ENCODE measurements around the gene KBTBD12.
"Not testable (repeated sequence)": the region's sequence is repeated elsewhere in the genome, so short reads cannot be mapped to it uniquely, and the experiment has no call there.

Gene KBTBD12

DNA sequence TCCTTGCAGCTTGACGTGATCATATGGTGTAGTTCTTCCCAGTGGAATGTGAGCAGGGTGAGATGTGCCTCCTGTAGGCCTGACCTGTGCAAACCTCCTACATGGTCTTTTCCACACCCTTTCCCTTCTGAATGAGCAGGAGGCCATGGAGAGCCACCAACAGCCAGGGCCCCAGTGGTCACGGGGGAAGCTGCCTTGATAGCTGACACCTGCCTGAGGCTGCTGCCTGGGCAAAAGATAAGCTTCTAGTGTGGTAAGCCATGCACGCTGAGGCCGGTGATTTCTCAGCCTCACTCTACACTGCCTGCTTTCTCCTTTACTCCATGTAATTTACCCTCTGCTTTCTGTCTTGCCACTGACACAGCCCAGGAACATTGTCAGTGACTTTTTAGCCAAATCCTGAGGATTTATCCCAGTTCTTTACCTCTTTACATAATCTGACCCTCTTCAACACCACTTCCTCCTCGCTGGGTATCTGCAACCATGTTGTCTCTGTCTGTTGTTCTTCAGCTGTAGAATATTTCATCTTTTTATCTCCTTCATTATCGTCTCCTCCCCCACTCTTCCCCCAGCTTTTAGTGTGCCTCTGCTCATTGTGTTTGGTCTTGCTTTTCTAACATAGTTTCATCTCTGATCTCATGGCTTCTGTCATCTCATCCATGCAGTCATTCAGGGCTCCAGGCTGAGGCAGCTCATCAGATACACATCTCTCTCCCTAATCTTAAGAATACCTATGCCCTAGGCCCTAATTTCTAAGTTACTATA is 11.2 kb upstream of the KBTBD12 start:
- no peak for DNase-seq

DNA sequence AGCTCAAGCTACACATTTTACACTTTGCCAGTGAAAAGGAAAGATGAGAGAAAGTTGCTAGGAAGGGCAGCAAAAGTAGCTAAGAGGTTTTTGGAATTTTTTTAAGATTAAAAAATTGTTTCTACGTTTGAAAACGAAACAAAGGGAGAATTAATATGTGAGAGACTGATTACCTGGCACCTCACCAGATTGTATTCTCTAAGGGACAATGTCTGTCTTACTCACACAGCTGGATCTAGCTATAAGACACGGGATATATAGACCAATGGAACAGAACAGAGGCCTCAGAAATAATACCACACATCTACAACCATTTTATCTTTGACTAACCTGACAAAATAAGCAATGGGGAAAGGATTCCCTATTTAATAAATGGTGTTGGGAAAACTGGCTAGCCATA is 9.5 kb upstream of the KBTBD12 start:
- no peak for DNase-seq

DNA sequence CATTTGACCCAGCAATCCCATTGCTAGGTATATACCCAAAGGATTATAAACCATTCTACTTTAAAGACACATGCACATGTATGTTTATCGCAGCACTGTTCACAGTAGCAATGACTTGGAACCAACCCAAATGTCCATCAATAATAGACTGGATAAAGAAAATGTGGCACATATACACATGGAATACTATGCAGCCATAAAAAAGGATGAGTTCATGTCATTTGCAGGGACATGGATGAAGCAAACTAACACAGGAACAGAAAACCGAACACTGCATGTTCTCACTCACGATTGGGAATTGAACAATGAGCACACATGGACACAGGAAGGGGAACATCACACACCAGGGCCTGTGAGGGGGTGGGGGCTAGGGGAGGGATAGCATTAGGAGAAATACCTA is 8.4 kb upstream of the KBTBD12 start:
- DNase-seq, result not testable (repeated sequence)

DNA sequence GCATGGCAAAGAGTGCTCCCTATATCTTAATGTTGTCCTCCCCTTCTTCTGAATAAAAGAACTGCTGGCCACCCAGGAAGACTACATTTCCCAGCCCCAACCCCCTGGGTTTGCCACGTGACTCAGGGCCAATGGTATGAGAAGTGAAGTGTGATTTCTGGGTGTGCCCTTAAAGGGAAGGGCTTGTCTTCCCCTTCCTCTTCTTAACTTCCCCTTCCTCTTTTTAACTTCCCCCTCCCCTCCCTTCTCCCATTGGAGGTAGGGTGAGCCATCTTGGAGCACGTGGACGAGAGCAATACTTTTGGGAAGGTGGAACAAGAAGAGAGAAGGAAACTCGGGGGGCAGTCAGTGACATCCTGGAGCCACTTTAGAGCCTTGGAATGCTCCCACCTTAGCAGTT is 6.8 kb upstream of the KBTBD12 start:
- peak; percentile 42 for DNase-seq

DNA sequence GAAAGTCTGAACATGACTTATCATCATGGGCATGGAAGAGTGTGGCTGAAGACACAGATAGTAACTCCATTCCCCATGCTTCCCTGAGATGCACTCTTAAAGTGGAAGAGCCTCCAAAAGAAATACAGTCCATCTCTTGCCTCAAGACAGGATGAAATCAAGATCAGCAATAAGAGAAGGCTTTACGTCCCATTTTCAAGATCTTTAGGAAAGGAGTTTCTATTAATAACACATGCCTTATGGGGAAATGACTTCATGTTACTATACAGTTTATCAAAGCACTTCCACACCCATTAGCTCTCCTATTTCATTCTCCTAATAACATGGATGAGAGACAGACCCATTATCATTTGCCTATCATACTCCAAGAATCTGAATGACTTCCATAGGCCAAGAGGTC is 6.1 kb upstream of the KBTBD12 start:
- DNase-seq, result no peak

DNA sequence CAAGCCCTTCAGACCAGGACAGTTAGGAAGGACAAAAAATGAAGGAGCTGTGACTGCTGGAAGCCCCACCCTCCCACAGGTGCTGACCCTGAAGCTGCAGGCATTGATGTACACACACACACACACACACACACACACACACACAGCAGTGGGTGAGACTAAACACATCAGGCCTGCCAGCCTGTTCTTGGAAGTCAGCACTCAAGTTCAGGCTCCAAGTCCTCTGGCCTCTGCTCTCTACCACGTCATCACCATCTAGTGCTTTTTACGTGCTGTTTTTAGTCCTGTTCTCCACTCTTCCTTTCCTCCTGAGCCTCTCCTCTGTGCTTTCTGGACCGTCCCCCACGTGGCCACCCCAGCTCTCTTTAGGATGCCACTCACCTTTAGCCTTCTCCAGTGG is 5.4 kb upstream of the KBTBD12 start:
- DNase-seq, result no peak

DNA sequence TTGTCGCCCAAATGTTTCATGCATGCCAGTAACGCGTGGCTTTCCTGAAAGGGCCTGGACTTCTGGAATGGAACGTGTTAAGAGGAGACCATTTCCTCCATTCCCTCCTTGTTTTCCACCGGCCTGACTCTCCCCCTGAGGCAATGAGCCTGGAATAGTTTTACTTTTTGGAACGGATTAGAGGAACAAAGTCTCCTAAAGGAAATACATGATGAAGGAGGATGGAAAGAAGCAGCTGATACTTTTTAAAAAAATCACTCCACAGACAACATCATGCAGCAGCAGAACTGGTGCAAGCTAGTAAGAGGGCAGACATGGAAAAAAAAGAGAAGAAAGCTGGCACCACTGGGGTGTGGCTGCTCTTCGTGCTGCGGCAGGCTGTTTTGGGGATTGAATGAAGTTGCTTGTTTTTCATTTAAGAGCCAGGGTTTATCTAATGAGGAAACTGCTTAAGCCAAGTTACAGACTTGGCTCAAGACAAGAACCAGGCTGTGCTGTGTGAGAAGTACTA is 3.6 kb upstream of the KBTBD12 start:
- DNase-seq, result no peak

DNA sequence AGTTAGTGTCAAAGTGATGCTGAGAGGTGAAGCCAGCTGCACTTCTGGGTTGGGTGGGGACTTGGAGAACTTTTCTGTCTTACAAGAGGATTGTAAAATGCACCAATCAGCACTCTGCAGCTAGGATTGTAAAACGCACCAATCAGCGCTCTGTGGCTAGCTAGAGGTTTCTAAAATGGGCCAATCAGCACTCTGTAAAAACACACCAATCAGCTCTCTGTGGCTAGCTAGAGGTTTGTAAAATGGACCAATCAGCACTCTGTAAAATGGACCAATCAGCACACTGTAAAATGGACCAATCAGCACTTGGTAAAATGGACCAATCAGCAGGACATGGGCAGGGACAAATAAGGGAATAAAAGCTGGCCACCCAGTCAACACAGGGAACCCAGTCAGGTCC is 1.2 kb upstream of the KBTBD12 start:
- not testable (repeated sequence) for DNase-seq

DNA sequence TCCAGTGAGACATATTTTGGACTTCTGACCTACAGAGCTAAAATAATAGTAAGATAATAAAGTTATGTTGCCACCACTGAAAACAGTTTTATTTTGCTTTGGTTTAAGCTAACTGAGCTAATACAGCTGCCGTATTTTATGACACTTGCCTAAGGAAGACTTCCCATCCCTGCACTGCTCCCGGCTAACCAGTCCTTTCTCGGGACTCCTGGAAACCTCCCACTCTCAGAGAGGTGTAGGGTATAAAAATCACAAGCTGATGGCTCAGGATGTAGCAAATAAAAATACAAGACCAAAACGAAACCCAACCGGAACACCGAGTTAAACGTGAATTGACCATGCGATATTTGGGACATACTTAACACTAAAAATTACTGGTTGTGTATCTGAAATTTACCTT is 448 bp upstream of the KBTBD12 start:
- no peak for DNase-seq

DNA sequence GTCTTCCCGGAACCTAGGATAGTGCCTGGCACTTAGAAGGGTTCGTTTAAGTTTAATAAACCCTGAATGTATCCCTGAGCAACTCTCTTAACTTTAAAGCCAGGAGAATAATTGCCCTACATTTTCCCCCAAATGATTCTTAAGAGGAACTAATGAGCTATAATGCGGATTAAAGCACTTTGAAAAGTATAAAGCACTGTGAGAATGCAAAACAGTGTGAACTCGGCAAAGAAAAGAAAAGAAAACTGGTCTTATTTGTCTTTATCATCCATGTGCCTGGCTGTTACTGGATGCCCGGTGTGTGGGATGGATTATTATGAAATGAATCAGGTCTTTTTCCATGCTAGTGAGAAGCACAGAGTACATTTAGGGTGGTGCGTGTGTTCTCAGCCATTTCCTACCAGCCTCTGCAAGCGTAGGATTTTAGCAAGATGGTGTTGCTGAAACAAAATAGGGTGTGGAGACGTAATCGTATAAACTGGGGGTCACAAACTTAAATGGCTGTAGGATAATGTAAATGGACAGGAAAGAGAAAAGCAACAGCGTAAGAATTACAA is 983 bp downstream of the KBTBD12 start:
- no peak for DNase-seq

DNA sequence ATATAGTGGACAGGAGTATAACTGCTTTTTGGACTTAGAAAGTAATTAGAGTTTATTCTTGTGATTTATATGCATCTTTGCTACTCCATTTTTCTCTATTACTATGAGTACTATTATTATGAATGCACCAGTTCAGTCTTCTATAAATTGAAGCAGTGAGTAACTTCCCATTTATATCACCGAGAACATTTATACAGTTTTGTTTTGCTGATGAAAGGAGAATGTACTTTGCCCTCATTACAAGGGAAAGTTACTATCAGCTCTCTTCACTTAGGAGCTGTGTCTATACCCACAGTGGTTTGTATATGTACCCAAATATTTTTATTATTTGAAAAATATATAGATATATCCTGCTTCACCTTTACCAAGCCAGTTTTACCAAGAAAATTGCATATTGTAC is 5.7 kb downstream of the KBTBD12 start:
- DNase-seq, result no peak

DNA sequence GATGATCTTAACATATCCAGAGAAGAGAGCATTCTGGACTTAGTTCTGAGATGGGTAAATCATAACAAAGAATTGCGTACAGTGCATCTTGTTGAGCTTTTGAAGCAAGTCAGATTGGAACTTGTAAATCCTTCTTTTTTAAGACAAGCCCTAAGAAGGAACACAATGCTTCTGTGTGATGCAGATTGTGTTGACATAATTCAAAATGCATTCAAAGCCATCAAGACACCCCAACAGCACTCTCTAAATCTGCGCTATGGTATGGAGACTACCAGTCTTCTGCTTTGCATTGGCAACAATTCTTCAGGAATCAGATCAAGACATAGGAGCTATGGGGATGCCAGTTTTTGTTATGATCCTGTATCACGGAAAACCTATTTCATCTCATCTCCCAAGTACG is 8.6 kb downstream of the KBTBD12 start:
- no peak for DNase-seq

DNA sequence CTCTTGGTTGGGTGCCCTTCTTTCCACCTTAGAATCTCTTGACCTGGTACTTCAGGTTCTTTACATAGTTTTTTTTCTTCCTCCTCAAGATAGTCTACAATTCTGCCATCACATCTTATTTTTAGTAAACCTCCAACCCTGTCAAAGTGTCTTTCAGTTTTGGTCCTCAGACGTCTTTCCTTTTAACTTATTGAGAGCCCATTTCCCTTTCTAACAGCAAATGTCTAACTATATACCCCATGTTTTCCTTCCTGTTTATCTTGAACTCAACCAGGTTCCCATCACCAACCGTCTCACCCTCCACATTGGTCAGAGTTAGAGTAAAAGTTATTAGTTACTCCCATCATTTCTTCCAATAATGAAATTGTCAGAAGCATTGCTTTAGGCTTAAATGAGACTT is 10.4 kb downstream of the KBTBD12 start:
- no peak for DNase-seq

DNA sequence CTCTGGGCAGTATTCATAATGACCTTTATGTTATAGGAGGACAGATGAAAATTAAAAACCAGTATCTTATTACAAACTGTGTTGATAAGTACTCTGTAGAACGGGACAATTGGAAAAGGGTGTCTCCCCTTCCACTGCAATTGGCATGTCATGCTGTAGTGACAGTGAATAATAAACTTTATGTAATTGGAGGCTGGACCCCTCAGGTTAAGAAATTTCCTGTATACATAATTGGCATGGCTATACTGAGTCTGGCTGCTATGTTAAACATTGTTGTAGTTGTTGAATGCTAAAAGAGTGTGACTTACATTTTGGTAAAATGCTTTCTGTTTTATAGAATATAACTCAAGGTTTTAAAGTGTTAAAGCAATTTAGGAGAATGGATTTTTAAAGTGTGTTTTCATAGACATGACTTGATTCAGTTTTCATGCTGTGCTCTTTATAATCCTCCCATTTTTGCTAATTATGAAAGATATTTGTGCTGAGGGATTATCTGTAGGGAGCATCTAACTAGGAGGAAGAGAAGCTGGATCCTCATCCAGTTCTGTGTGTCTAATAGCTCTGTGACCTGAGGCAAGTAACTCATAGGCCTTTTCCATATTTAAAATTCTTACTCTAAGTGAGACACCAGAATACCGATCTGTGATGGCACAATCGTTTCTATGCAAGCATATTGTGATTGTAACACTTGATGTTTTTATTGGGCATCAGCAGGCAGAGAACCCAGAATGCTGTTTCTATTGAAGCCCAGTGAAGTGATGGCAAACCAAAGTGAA is 13.0 kb downstream of the KBTBD12 start:
- DNase-seq, result no peak

DNA sequence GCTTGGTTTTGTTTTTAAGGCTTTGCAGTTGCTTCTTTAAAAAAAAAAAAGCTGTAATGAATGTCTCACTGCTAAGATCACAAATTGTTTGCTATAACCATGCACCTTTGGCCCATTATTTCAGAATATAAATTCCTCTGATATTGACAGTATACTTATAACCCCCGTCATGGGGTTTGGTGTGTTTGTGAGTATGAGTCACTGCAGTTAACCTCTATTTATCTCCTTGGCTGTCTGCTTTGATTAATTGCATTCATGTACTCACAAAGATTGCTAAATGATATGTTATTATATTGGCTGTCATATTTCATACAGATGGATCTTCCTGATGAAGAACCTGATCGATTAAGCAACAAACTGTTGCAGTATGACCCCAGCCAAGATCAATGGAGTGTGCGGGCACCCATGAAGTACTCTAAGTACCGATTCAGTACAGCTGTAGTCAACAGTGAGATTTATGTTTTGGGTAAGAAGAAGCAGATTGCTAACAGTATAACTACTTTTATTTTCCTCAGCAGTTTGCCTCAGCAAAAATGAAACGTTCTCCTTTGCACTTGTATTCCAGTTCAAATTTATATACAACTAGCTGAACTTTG is 14.9 kb downstream of the KBTBD12 start:
- DNase-seq, result no peak

DNA sequence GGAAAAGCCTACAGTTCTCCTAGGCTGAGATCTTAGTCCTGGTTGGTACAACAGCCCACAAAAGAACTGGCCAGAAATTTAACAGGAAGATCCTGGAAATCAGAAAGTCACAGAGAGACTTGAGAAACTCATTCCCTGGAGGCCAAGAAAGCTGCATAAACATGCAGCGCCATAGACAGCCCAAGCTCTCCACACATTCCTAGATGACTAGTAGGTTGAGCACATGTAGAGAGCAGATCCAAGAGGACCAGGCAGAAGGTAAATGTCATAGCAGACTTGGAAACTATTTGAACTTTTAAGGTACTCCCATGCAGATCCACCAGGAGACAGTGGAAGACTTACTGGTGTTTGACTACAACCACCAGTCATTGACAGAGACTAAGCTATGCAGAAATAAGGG is 18.4 kb downstream of the KBTBD12 start:
- no peak for DNase-seq

DNA sequence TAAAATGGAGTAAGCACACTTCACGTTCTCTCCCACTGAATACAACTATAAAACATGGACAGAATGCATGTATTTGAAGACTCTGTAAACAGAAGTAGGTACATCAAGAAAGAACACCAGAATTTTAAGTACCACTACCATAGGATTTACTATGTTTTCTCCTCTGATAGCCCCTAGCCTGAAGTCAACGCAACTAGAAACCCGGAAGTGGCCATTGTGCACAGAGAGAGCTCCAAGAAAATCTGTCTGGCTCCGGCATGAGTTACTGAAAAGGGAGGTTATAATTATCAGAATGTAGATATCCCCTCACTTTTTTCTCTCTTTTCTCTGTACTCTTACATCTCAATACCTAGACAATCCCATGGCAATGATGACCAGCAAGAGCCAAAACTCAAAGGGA is 23.8 kb downstream of the KBTBD12 start:
- no peak for DNase-seq

DNA sequence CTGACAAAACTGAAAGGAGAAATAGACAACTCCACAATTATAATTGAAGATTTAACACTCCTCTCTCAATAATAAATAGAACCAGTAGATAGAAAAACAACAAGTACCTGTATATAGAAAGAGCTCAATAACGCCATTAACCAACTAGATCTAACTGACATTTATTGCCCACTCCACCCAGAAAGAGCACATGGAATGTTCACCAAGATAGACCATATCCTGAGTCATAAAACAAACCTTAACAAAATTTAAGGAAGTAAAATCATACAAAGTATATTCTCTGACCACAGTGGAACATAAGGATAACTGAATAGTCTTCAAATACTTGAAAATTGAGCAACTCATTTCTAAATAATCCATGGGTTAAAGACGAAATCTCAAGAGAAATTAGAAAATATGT is 25.1 kb downstream of the KBTBD12 start:
- no peak for DNase-seq

DNA sequence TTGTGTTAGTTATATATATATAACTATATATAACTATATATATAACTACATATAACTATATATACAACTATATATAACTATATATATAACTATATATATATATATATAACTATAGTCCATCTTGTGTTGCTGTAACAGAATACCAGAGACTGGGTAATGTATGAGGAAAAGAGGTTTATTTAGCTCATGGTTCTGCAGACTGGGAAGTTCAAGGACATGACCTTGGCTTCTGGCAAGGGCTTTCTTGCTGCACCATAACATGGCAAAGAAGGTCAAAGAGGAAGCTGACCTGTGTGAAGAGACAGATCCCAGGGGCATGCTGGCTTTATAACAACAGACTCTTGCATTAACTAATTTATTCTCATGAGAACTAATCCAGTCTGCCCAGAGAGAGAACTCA is 27.6 kb downstream of the KBTBD12 start:
- no peak for DNase-seq

DNA sequence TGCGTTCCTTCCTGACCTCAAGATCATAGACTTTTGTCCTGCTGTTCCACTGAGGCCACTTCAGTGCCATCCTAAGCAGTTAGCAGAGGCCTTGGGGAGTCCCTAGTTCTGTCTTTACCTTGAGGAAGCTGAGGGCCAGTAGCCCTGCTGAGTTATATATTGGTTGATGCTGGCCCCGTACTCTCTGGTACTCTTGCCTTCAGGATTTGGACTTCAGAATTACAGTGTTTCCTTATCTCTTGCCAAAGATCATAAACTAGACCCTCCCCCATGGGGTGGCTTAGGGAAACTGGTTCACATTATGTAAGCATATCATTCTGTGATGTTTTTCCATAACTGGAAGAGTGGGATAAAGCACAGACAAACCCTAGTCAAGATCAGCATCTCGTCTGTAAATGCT is 33.2 kb downstream of the KBTBD12 start:
- DNase-seq, result no peak

DNA sequence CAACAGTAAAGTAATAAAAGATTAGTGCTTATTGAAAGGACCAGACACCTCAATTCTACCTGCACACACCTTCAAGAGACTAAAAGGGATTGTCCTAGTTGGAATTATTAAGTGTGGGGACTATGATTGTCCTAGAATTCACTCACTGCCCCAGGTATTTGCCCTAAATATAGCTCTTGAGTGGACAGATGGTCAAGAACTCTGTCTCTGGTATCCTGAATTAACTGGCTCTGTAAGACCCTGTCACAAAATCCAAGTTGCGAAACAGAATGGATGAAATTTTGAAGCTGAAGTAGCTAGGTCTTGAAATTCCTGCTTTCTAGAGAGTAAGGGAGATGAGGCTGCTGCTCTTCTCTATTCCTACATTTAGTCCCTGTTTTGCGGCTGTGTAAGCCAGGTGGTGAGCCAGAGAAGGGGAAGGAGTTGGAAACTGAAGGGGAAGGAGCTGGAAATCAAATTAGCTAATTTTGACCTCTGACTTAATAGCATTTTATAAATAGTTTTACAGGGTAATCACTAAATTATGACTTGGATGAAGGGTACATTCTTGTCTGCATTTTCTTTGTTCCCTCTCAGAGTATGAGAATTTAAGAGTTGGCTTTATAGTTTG is 34.5 kb downstream of the KBTBD12 start:
- no peak for DNase-seq

DNA sequence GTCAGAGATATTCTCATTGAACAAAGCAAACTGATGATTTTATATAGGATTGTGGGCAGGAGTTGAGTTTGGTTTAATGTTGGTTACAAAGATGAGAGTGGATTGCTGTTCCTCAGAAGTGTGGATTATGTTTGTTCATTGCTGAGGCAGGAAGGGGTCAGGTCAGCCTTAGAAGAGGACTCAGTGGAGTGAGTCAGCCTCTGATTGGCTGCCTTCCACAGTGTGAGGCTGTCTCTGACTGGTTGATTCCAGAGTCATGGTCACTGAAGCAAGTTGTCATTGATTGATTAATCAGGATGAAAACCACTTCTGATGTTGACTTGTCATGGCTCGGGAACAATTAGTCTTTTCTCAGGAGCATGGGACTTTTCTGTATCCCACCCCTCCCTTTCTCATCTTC is 36.2 kb downstream of the KBTBD12 start:
- DNase-seq, result no peak

Measured in midbrain (tissue), 1 donor.